Colonic mucosa (tissue), 4 donors: ENCODE measurements around the gene ANKS1B. TPM values are rescaled to one million over a fixed set of nuclear protein-coding genes. Genes with fewer than 3 reads are reported as not detected.
A peak's percentile ranks its signal among the peaks of the same experiment; 100 is the strongest.

Experiments
- DNase-seq: peaks from one replicate; pipeline ENCODE4 v3.0.0-alpha.2; 2020
- H3K27ac ChIP-seq: fragments of 200-600 bp; one replicate; pipeline ENCODE4 v1.8.0; 2021
- H3K27me3 ChIP-seq: fragments of 200-600 bp; one replicate; pipeline ENCODE4 v1.8.0; 2021
- H3K36me3 ChIP-seq: fragments of 200-600 bp; one replicate; pipeline ENCODE4 v1.8.0; 2021
- H3K4me1 ChIP-seq: fragments of 200-600 bp; one replicate; pipeline ENCODE4 v1.8.0; 2021; ENCODE audit warnings: mild to moderate bottlenecking
- H3K4me3 ChIP-seq: fragments of 200-600 bp; one replicate; pipeline ENCODE4 v1.8.0; 2021
- H3K9ac ChIP-seq, 2 donors: one replicate each; pipeline ENCODE4 v1.7.0; 2013; ENCODE audit warnings: control low read depth in 2 of 2, low read depth in 2 of 2, low read length in 2 of 2
- H3K9me3 ChIP-seq: fragments of 200-600 bp; one replicate; pipeline ENCODE4 v1.8.0; 2021
- CTCF ChIP-seq: fragments of 200-600 bp; IDR thresholded peaks from one replicate; pipeline ENCODE4 v1.8.0; 2022; ENCODE audit warnings: antibody characterized with exemption, mild to moderate bottlenecking
- intact Hi-C: fragments of 100-400 bp; cut with DNase I; formaldehyde crosslinking; loops from one replicate; pipeline ENCODE4 v1.14.1; 2022
- total RNA-seq, 2 donors: library from RNA; stranded (reverse); fragmentation: NEBNext Ultra II Directional in 1 of 2; extraction: Animal tissue kit (Norgen Biotek cat#: 25700) in 1 of 2; gene quantifications; one replicate each; pipeline ENCODE4 v1.2.1, GENCODE V29; 2021
- donor health status: healthy.
- donor health status: DM: no; HTN: no; CAD: no.
- donor health status: DM: no; HTN: no; CAD: no.

The ANKS1B gene
- 1 to 10 TPM; 1.7 to 3.3 TPM for total RNA-seq

DNA sequence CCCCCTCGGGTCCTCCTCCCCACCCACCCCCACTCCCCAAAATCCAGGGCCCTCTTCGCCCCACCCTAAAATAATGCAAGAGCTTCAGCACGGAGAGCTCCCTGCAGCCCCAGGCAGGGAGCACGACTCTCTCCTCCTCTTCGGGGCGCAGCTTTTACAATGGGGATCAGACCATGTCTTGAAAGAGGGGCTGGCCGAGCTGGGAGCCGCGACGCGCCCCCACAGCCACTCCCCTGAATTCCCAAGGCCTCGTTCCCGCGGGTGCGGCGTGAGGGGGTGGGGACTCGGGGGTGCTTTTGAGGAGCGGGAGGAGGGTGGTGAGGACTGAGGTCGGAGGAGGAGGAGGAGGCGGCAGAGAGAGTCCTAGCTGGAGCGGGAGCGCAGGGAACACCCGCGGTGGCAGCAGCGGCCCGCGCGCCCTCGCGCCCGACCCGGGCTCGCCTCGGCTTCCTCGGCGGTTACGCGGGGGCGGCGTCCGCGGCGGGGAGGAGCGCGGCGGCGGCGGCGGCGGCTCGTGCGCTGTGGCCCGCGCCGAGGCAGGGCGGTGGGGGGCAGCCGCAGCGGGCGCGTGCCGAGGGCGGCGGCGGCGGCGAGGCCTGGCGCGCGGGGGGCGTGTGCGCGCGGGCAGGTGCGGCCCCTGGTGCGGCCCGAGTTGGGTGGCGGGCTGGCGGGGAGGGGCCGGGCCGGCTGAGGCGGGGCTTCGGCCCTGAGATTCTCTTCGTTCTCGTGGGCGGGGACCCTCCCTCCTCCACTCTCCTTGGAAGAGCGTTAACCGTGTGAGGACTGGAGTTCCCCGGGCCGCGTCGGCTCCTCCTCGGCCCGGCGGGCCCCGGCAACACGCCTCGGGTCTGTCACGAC is at the start of gene ANKS1B:
Gene ANKS1B (minus strand): TSS at position 666 of the 858 bp plus-strand sequence. CDS start 699 bp downstream, outside the sequence.
- Histone ChIP-seq H3K4me1 (no peaks in the 10 kb centered on the region), H3K27ac (no peak within 1 kb of the TSS), H3K4me3 (peak within 1 kb of the TSS; percentile 40), H3K36me3 (no peaks in the 10 kb centered on the region), H3K27me3 (peaks cover 12% of the 10 kb centered on the region), H3K9me3 (no peaks in the 10 kb centered on the region), H3K9ac (peak within 1 kb of the TSS; percentile 10 to 55)
- DNase-seq = peak; percentile 45
- no peak for TF ChIP-seq CTCF
- intact Hi-C loops = no loop called here

DNA sequence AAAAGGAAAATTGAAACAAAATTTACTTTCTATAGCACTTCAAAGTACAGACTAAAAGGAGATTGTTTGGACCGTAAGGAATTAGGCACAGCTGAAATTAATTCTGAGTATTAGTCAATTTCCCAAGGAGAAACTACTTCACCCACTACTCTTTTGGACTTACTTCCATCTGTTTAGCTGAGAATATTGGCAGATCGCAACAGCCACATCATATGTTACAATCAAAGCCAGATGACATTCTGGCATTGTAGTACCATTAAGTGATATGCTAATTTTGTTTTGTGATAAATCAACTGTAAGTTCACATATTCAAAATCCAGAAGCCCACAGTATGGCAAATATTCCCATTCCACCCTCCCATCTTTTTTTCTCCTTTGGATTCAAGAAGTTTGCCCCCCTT is 47.1 kb upstream of the ANKS1B start:
- Histone ChIP-seq H3K9ac (no peak overlapping the region), H3K4me1 (no peaks in the 10 kb centered on the region), H3K9me3 (no peaks in the 10 kb centered on the region), H3K27me3 (no peaks in the 10 kb centered on the region), H3K36me3 (no peaks in the 10 kb centered on the region), H3K4me3 (no peak overlapping the region), H3K27ac (no peak overlapping the region)
- TF ChIP-seq CTCF = no peak
- no peak for DNase-seq
- intact Hi-C loops = no loop called here

DNA sequence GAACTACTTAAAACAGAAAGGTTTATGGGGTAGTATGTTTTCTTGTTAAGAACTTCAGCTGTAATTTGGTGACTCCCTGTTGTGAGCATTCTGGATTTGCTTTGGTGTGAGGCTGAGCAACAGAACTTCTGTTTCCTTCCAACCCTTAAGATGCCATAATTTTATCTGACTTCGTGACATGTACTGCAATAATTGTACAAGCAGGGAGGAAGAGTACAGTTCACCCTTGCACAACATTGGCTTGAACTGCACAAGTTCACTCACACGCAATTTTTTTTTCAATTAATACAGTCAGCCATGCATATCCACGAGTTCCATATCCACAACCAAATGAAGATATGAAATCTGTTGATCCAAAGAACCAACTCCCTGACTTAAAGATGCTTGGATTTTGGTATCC is 42.9 kb upstream of the ANKS1B start:
- H3K27me3 ChIP-seq = no peaks in the 10 kb centered on the region
- H3K4me3 ChIP-seq = no peak overlapping the region
- intact Hi-C loops = no loop called here

DNA sequence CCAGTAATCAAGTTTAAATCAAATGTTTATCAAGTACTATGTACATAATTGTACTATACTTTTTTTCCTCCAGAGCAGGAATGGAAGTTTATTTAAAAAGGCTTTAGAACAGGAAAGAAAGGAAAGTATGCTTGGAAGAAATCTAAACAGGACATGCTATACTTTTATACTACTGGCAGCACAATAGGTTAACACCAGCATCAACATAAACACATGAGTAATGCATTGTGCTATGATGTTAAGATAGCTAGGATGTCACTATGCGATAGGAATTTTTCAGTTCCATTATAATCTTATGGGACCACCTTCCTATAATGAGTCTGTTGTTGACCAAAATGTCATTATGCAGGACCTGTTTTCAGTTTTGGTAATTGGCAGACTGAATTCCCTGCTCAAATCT is 41.5 kb upstream of the ANKS1B start:
- H3K4me3 ChIP-seq = no peak overlapping the region
- intact Hi-C loops = no loop called here
- H3K4me1 ChIP-seq = no peaks in the 10 kb centered on the region
- H3K27ac ChIP-seq = no peak overlapping the region
- H3K36me3 ChIP-seq = no peaks in the 10 kb centered on the region
- H3K27me3 ChIP-seq = no peaks in the 10 kb centered on the region
- DNase-seq = no peak
- no peaks in the 10 kb centered on the region for H3K9me3 ChIP-seq
- no peak overlapping the region for H3K9ac ChIP-seq
- TF ChIP-seq CTCF = no peak

More for the DNA sequence above, 42.9 kb upstream of the ANKS1B start:
- no peak overlapping the region for H3K9ac ChIP-seq
- no peak overlapping the region for H3K27ac ChIP-seq
- no peaks in the 10 kb centered on the region for H3K4me1 ChIP-seq
- TF ChIP-seq CTCF = no peak
- no peak for DNase-seq
- no peaks in the 10 kb centered on the region for H3K9me3 ChIP-seq
- H3K36me3 ChIP-seq = no peaks in the 10 kb centered on the region

- no peak overlapping the region for H3K9ac ChIP-seq
- H3K9me3 ChIP-seq = no peaks in the 10 kb centered on the region
- intact Hi-C loops = no loop called here
- no peak for TF ChIP-seq CTCF
- no peaks in the 10 kb centered on the region for H3K27me3 ChIP-seq
- DNase-seq = no peak
- H3K4me1 ChIP-seq = no peaks in the 10 kb centered on the region
- no peak overlapping the region for H3K27ac ChIP-seq
- H3K4me3 ChIP-seq = no peak overlapping the region
- H3K36me3 ChIP-seq = no peaks in the 10 kb centered on the region
Observed at GRCh38 chr12:100024974-100025555, 40.3 kb upstream of the ANKS1B start.
